Lung (tissue), 12 donors: ENCODE results near the gene PRKCZ. TPM values are rescaled to one million over a fixed set of nuclear protein-coding genes. Genes with fewer than 3 reads are reported as not detected.
A peak's percentile ranks its signal among the peaks of the same experiment; 100 is the strongest.

Source experiments
- ATAC-seq: fragments of 200-7000 bp; cut with Tn5 transposase; one replicate; pipeline ENCODE4 v1.9.1; 2020; ENCODE audit warnings: moderate number of reproducible peaks; ENCODE audit not compliant: insufficient read depth, low FRiP score
- DNase-seq, 3 donors: peaks; one replicate each; pipeline ENCODE4 v3.0.0-alpha.2; 2013 to 2017
- H3K27ac ChIP-seq, 2 donors: one replicate each; pipeline ENCODE4 v1.5.1; 2013; ENCODE audit warnings: mild to moderate bottlenecking in 2 of 2, moderate library complexity in 2 of 2, control low read depth in 1 of 2, inconsistent platforms in 1 of 2, low read depth in 1 of 2, low read length in 1 of 2
- H3K27me3 ChIP-seq, 3 donors: one replicate each; pipeline ENCODE4 v1.5.1; 2013; ENCODE audit warnings: low read length in 2 of 3; ENCODE audit not compliant: control insufficient read depth in 3 of 3, insufficient read depth in 3 of 3
- H3K36me3 ChIP-seq, 4 donors: one replicate each; pipeline ENCODE4 v1.5.1; 2013; ENCODE audit warnings: low read length in 4 of 4, mild to moderate bottlenecking in 1 of 4, moderate library complexity in 1 of 4; ENCODE audit not compliant: control insufficient read depth in 4 of 4, insufficient read depth in 4 of 4
- H3K4me1 ChIP-seq, 5 donors: one replicate each; pipeline ENCODE4 v1.5.1; 2013; ENCODE audit warnings: low read length in 5 of 5, mild to moderate bottlenecking in 2 of 5, moderate library complexity in 1 of 5; ENCODE audit not compliant: control insufficient read depth in 5 of 5, insufficient read depth in 5 of 5
- H3K4me3 ChIP-seq: one replicate; pipeline ENCODE4 v1.5.1; 2013; ENCODE audit warnings: mild to moderate bottlenecking, control low read depth, moderate library complexity
- H3K9ac ChIP-seq, 2 donors: one replicate each; pipeline ENCODE4 v1.5.1; 2013; ENCODE audit warnings: low read length in 2 of 2, control low read depth in 1 of 2; ENCODE audit not compliant: insufficient read depth in 1 of 2
- H3K9me3 ChIP-seq, 4 donors: one replicate each; pipeline ENCODE4 v1.5.1; 2013; ENCODE audit warnings: low read length in 3 of 4, mild to moderate bottlenecking in 1 of 4, moderate library complexity in 1 of 4; ENCODE audit not compliant: control insufficient read depth in 4 of 4, insufficient read depth in 3 of 4
- CTCF ChIP-seq: IDR thresholded peaks from 2 replicates; pipeline ENCODE4 v1.5.1; 2012; ENCODE audit warnings: mild to moderate bottlenecking; ENCODE audit errors: control extremely low read depth, extremely low read depth
- WGBS, 2 donors: extraction: QIAGEN DNeasy Blood & Tissue Kit; methylation state at CpG; one replicate each; pipeline ENCODE4 v1.1.7; 2013; 5-methylcytosine and 5-hydroxymethylcytosine counted together
- polyA plus RNA-seq, 2 donors: library from polyadenylated mRNA; stranded (reverse); fragments of 200-250 nt; gene quantifications; one replicate each; pipeline ENCODE4 v1.2.1, GENCODE V29; 2013
- total RNA-seq, 2 donors: library from RNA; depleted of rRNA in 1 of 2; stranded (reverse); fragments of >200 nt in 1 of 2; gene quantifications; one replicate each; pipeline ENCODE4 v1.2.1, GENCODE V29; 2014 to 2021
- donor health status: control.
- donor health status: control.
- donor health status: Bipolar disorder and iron deficiency.
- donor health status: healthy.
- donor health status: DM: yes; HTN: yes; CAD: no.

PRKCZ gene
- total and polyA plus RNA-seq, 4 donors: 55.2 to 149 (median 117) TPM

- no peak for TF ChIP-seq CTCF
- Histone ChIP-seq H3K27me3 (no peaks in the 10 kb centered on the region), H3K27ac (no peak overlapping the region), H3K4me1 (no peaks in the 10 kb centered on the region), H3K4me3 (no peak overlapping the region), H3K9me3 (peaks cover 0 to 7% (median under 1%) of the 10 kb centered on the region in 4 donors), H3K36me3 (peaks cover 0 to 10% (median 0%) of the 10 kb centered on the region in 4 donors), H3K9ac (no peak overlapping the region)
- ATAC-seq: no peak
- WGBS, 2 donors: 93 to 96% methylated on average over 21 of the region's 21 CpGs
- no peak for DNase-seq
Measured at GRCh38 chr1:2067393-2067792, 17.2 kb downstream of the PRKCZ start.

GRCh38 chr1:2067981-2068380 is 17.8 kb downstream of the PRKCZ start:
- Histone ChIP-seq H3K27me3 (no peaks in the 10 kb centered on the region), H3K4me3 (no peak overlapping the region), H3K4me1 (no peaks in the 10 kb centered on the region), H3K36me3 (peaks cover 0 to 10% (median 0%) of the 10 kb centered on the region in 4 donors), H3K9me3 (peaks cover 0 to 7% (median under 1%) of the 10 kb centered on the region in 4 donors), H3K9ac (no peak overlapping the region), H3K27ac (no peak overlapping the region)
- DNase-seq (no peak), ATAC-seq (no peak)
- TF ChIP-seq CTCF: no peak
- WGBS, 2 donors: 90 to 98% methylated on average over 17 of the region's 17 CpGs

GRCh38 chr1:2068951-2069350 is 18.7 kb downstream of the PRKCZ start:
- Histone ChIP-seq H3K4me3 (no peak overlapping the region), H3K4me1 (no peaks in the 10 kb centered on the region), H3K9ac (no peak overlapping the region), H3K9me3 (peaks cover 0 to 7% (median 0%) of the 10 kb centered on the region in 4 donors), H3K27me3 (no peaks in the 10 kb centered on the region), H3K36me3 (peaks cover 0 to 10% (median 0%) of the 10 kb centered on the region in 4 donors), H3K27ac (no peak overlapping the region)
- no peak for DNase-seq
- no peak for ATAC-seq
- no peak for TF ChIP-seq CTCF
- 95% methylated on average over 19 of the region's 19 CpGs for WGBS, 2 donors

GRCh38 chr1:2070016-2070415 is 19.8 kb downstream of the PRKCZ start:
- no peaks in the 10 kb centered on the region for H3K4me1 ChIP-seq
- ATAC-seq: peak; percentile 15
- no peak overlapping the region for H3K4me3 ChIP-seq
- peaks cover 0 to 13% (median 0%) of the 10 kb centered on the region in 4 donors for H3K36me3 ChIP-seq
- no peak overlapping the region for H3K9ac ChIP-seq
- 92 to 97% methylated on average over 11 of the region's 11 CpGs for WGBS, 2 donors
- H3K27me3 ChIP-seq: peaks cover 0 to 4% (median 0%) of the 10 kb centered on the region in 3 donors
- no peak for TF ChIP-seq CTCF
- H3K27ac ChIP-seq: no peak overlapping the region
- no peak for DNase-seq
- peaks cover 0 to 4% (median 0%) of the 10 kb centered on the region in 4 donors for H3K9me3 ChIP-seq
